MM.1S (cell line): ENCODE measurements around the gene DUXA.
"Not testable (repeated sequence)": the region's sequence is repeated elsewhere in the genome, so short reads cannot be mapped to it uniquely, and the experiment has no call there.

Experiments
- DNase-seq: peaks from one replicate; pipeline ENCODE4 v3.0.0-alpha.2; 2015
- H2AFZ ChIP-seq: fragments of 300-600 bp; sonication (generic); 2 replicates; pipeline ENCODE4 v1.6.0; 2016; ENCODE audit warnings: antibody characterized with exemption, low read length
- H3F3A ChIP-seq: fragments of 300-600 bp; sonication (generic); 2 replicates; pipeline ENCODE4 v1.6.1; 2016; ENCODE audit warnings: mild to moderate bottlenecking, antibody characterized with exemption, low read length, moderate library complexity, mixed read lengths; ENCODE audit not compliant: insufficient read depth
- H3K27ac ChIP-seq: fragments of 300-600 bp; sonication (generic); 2 replicates; pipeline ENCODE4 v1.5.1; 2016; ENCODE audit warnings: mild to moderate bottlenecking, low read length
- H3K27me3 ChIP-seq: fragments of 300-600 bp; sonication (generic); replicated peaks from 2 replicates; pipeline ENCODE4 v1.6.0; 2016; ENCODE audit warnings: low read length; ENCODE audit not compliant: insufficient read depth
- H3K36me3 ChIP-seq: fragments of 300-600 bp; sonication (generic); replicated peaks from 2 replicates; pipeline ENCODE4 v1.6.1; 2016; ENCODE audit warnings: mild to moderate bottlenecking, low read length, mixed read lengths; ENCODE audit not compliant: insufficient read depth
- H3K4me1 ChIP-seq: fragments of 300-600 bp; sonication (generic); 2 replicates; pipeline ENCODE4 v1.6.1; 2016; ENCODE audit warnings: low read length, mixed read lengths
- H3K4me2 ChIP-seq: fragments of 300-600 bp; sonication (generic); 2 replicates; pipeline ENCODE4 v1.6.0; 2016; ENCODE audit warnings: low read depth, low read length
- H3K4me3 ChIP-seq: fragments of 300-600 bp; sonication (generic); 2 replicates; pipeline ENCODE4 v1.5.1; 2016; ENCODE audit warnings: low read length, mixed read lengths
- H3K79me2 ChIP-seq: fragments of 300-600 bp; sonication (generic); 2 replicates; pipeline ENCODE4 v1.6.1; 2016; ENCODE audit warnings: mixed run types, low read length, mixed read lengths
- H3K9ac ChIP-seq: fragments of 300-600 bp; sonication (generic); 2 replicates; pipeline ENCODE4 v1.6.1; 2016; ENCODE audit warnings: low read length, mixed read lengths
- H3K9me2 ChIP-seq: fragments of 300-600 bp; sonication (generic); replicated peaks from 2 replicates; pipeline ENCODE4 v1.6.1; 2016; ENCODE audit warnings: mild to moderate bottlenecking, low read length, mixed read lengths; ENCODE audit not compliant: insufficient read depth
- H3K9me3 ChIP-seq: fragments of 300-600 bp; sonication (generic); replicated peaks from 2 replicates; pipeline ENCODE4 v1.6.1; 2016; ENCODE audit warnings: mild to moderate bottlenecking, low read length, mixed read lengths; ENCODE audit not compliant: insufficient read depth
- H4K20me1 ChIP-seq: fragments of 300-600 bp; sonication (generic); 2 replicates; pipeline ENCODE4 v1.6.1; 2016; ENCODE audit warnings: mild to moderate bottlenecking, low read length, moderate library complexity, mixed read lengths; ENCODE audit not compliant: insufficient read depth
- EZH2 ChIP-seq: fragments of 300-600 bp; sonication (generic); optimal IDR thresholded peaks from 2 replicates; pipeline ENCODE3; 2017; ENCODE audit warnings: low read depth, mild to moderate bottlenecking, antibody characterized with exemption, low read length, mixed read lengths
- EZH2phosphoT487 ChIP-seq: fragments of 300-600 bp; sonication (generic); IDR thresholded peaks from 2 replicates; pipeline ENCODE4 v1.6.1; 2018; ENCODE audit warnings: antibody characterized with exemption, low read length
- TF ChIP-seq, protein P1 (sequence below): fragments of 300-600 bp; sonication (generic); IDR thresholded peaks from 2 replicates; pipeline ENCODE4 v1.5.1; 2016; ENCODE audit warnings: antibody characterized with exemption, low read length, mixed read lengths

The DUXA gene

DNA sequence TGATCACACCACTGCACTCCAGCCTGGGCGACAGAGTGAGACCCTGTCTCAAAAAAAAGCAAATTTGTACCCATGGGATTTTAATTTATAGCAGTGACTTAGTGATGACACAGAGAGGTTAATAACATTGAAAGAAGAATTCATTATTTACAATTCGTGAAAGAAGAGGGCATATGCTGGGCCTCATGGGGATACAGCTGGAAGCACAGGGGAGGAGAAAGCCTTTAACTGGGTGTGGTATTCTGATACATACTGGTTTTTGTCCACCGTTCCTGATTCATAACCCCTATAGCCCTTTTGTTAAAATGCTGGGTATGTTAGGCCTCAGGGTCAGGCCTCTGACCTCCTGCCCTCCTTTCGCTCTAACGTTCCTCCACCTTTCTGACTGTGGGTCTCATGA lies 34.9 kb upstream of the DUXA start:
- Histone ChIP-seq H3K9me3 (no peaks in the 10 kb centered on the region), H3F3A (no peaks in the 10 kb centered on the region), H3K9ac (no peak overlapping the region), H3K79me2 (no peaks in the 10 kb centered on the region), H3K27me3 (no peaks in the 10 kb centered on the region), H3K36me3 (no peaks in the 10 kb centered on the region), H4K20me1 (no peaks in the 10 kb centered on the region), H3K4me2 (no peak overlapping the region), H3K4me3 (no peak overlapping the region), H3K4me1 (no peaks in the 10 kb centered on the region), H3K9me2 (no peaks in the 10 kb centered on the region), H3K27ac (no peak overlapping the region), H2AFZ (no peak overlapping the region)
- no peak for DNase-seq
- TF ChIP-seq EZH2: no peak
- TF ChIP-seq, protein P1, sequence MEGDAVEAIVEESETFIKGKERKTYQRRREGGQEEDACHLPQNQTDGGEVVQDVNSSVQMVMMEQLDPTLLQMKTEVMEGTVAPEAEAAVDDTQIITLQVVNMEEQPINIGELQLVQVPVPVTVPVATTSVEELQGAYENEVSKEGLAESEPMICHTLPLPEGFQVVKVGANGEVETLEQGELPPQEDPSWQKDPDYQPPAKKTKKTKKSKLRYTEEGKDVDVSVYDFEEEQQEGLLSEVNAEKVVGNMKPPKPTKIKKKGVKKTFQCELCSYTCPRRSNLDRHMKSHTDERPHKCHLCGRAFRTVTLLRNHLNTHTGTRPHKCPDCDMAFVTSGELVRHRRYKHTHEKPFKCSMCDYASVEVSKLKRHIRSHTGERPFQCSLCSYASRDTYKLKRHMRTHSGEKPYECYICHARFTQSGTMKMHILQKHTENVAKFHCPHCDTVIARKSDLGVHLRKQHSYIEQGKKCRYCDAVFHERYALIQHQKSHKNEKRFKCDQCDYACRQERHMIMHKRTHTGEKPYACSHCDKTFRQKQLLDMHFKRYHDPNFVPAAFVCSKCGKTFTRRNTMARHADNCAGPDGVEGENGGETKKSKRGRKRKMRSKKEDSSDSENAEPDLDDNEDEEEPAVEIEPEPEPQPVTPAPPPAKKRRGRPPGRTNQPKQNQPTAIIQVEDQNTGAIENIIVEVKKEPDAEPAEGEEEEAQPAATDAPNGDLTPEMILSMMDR: no peak
- no peak for TF ChIP-seq EZH2phosphoT487

DNA sequence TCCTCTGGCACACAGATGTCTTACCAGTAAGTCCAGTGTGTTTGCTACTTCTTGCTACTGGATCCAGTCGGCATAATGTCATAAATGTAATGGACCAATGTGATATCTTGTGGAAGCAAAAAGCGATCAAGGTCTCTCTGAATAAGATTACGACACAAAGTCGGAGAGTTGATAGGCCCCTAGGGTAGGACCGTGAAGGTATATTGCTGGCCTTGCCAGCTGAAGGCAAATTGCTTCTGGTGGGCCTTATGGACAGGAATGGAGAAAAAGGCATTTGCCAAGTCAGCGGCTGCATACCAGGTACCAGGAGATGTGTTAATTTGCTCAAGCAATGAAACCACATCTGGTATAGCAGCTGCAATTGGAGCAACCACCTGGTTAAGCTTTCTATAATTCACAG lies 30.6 kb upstream of the DUXA start:
- not testable (repeated sequence) for H3K4me2 ChIP-seq, H3F3A ChIP-seq, DNase-seq, H3K4me3 ChIP-seq, H3K4me1 ChIP-seq, H3K27me3 ChIP-seq, H2AFZ ChIP-seq, H3K9me2 ChIP-seq, H3K79me2 ChIP-seq, H4K20me1 ChIP-seq, H3K27ac ChIP-seq, H3K36me3 ChIP-seq, H3K9ac ChIP-seq, H3K9me3 ChIP-seq

DNA sequence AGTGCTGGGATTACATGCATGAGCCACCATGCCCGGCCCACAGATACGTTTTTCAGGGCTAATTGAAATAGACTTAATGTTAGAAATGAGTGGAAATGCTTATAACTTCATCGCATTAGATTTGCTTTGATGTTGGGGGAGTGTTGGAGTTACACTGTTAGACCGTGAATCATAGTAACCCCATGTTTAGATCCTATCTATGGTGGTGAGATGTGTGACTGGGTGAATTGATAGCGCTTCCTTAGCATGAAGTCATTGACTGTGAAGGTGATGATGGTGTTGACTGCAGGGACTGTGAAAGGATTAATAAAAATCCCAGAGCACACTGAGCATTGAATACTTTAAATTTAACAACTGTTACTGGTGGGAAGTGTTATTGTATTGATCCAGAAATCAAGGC lies 25.7 kb upstream of the DUXA start:
- H3K4me3 ChIP-seq: no peak overlapping the region

DNA sequence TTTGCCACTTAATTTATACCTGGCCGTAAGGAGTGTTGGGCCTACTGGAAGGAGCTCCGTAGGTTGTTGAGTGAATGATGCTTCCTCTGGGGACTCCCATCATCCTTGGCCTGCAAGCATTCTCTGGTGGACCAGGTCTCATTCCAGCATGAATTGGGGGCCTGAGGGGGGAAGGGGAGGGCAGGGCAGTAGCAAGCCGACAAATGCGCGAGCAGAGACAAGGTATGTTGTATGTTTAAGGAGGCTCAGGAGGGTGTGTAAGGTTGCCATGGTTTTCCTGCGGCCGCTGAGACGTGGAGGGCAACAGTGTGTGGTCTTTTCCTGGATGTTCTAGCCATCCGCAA lies 24.8 kb upstream of the DUXA start:
- Histone ChIP-seq H3K9ac (no peak overlapping the region), H3K4me1 (no peaks in the 10 kb centered on the region), H3K9me2 (no peaks in the 10 kb centered on the region), H3K4me3 (peak overlapping the region; percentile 55), H2AFZ (0 out of 2 replicates have a peak overlapping the region, but pooled peaks have one; percentile 83), H3K79me2 (no peaks in the 10 kb centered on the region), H3K36me3 (no peaks in the 10 kb centered on the region), H3K9me3 (no peaks in the 10 kb centered on the region), H3K27me3 (no peaks in the 10 kb centered on the region), H4K20me1 (no peaks in the 10 kb centered on the region), H3F3A (no peaks in the 10 kb centered on the region), H3K4me2 (peak overlapping the region; percentile 34; the same call in 1 of the 2 replicates), H3K27ac (no peak overlapping the region)
- no peak for DNase-seq
- no peak for TF ChIP-seq EZH2phosphoT487
- TF ChIP-seq, protein P1: no peak

More for the DNA sequence above, 25.7 kb upstream of the DUXA start:
- no peak overlapping the region for H2AFZ ChIP-seq
- H3K4me2 ChIP-seq: no peak overlapping the region
- no peaks in the 10 kb centered on the region for H3K9me2 ChIP-seq
- no peak overlapping the region for H3K27ac ChIP-seq
- H4K20me1 ChIP-seq: no peaks in the 10 kb centered on the region
- H3K36me3 ChIP-seq: no peaks in the 10 kb centered on the region
- no peaks in the 10 kb centered on the region for H3K27me3 ChIP-seq
- TF ChIP-seq EZH2phosphoT487: no peak
- TF ChIP-seq, protein P1: no peak
- TF ChIP-seq EZH2: no peak
- no peaks in the 10 kb centered on the region for H3K4me1 ChIP-seq
- no peaks in the 10 kb centered on the region for H3K79me2 ChIP-seq
- H3K9ac ChIP-seq: no peak overlapping the region
- no peaks in the 10 kb centered on the region for H3K9me3 ChIP-seq
- no peaks in the 10 kb centered on the region for H3F3A ChIP-seq
- DNase-seq: no peak
